T1000 (cell line): Measurements from ENCODE around the gene SERPINE2.

Source experiments
- DNase-seq: peaks from one replicate; lab custom pipeline; 2025; ENCODE audit warnings: mixed read lengths; lab: John Stamatoyannopoulos, UW

The SERPINE2 gene

DNA sequence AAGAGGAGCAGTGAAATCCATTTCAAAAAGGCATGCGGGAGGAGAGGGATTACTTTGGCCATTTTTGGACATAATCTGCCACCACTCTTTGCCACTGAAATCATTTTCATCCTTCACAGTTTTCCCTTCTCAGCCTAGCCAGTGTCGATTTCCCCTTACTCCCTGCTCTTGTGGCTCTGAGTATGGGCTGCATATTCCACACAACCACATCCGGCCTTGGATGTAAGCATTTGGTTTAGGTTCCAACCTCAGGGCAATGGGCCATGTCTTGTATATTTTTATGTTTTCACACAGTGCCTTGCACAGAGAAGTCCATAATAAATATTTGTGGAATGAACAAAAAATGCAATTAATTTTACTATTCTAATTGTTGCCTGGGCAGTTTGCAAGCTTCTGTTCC, 7.7 kb upstream of the SERPINE2 start:
- DNase-seq = no peak

DNA sequence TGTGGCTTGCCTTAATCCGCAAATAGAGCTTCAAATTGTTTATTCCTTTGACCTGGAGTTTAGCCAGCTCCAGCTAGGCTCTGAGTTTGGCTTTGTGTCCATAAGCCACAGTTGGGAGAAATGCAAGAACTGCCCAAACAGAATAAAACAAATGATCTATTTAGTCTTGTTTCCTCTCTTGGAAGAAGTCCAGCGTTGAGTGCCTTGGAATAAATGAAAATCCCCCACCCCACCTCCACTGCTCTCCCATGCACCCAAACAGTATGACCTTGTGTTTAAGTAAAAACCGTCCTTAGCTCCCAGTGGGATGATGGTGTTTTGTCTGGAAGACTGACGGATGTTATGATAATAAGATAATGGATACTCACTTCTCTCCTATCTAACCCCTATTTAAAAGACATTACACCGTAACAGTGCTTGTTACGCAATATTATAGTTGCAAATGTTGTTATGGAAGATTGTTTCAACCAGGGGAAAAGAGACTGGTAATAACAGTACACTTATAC, 3.2 kb upstream of the SERPINE2 start:
- no peak for DNase-seq

DNA sequence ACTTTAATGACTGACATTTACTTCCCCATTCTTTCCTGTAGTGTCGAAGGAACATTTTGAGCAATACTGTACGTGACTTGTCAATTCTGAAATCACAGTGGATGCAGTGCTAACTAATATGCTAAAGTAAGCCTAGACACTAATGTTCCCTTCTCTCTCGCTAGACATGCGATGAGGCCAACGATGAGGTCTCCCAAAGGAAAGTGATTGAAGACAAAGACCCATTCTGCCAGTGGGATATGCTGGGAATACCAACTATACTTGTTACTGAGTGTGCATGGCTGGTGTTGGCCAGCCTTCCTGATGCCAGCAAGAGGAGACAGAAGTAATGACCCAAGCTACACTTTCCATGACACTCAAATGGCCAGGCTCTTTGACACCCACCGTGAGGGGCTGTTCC, 2.5 kb upstream of the SERPINE2 start:
- DNase-seq = no peak

DNA sequence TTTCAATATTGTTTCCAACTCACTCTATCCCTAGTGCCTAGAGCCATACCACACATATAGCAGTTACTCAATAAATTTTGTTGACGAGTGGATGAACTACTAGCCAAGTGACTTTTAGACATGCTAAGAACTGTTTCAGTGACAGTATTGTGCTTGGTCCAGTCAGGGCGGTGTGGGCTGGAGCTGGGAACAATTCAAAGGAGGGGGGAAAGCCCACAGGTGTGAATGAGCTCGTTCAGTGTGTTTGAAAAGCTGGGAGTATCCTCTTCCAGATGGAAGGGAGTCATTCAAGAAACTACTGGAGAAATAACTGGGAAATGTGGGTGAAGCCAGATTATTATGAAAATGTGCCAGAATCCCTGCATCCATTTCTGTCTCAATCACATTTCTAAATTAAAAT, 1.7 kb upstream of the SERPINE2 start:
- DNase-seq = no peak

DNA sequence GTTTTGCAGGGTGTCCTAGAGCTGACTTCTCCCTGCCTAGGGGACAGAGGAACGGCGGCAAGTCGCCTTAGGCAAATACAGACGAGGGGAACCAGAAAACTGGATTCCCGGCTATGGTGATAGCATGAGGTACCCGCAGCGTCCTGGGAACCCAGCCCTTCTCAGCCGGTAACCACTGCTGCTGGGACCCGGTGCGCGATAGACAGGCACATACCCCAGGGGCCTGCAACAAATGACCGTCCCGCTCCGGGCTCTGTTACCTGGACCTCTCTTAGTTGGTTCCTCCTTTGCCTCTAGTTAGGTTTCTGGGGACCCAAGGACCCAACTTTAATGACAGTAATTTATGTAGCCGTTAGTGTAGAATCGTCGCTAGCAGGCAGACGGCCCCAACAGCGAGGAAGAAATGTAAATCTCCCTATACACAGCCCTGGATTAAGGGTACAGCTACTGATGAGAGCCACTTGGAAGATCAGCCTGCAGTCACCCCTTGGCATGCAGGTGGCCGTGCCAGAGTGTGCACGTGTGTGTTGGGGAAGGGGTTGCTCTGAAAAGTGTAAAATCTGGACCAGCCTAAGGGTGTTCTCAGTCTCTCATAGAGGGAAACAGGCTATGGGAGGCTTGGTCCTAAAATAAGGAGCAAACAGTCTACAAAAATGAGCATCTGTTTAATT, 819 bp upstream of the SERPINE2 start:
- DNase-seq = no peak

DNA sequence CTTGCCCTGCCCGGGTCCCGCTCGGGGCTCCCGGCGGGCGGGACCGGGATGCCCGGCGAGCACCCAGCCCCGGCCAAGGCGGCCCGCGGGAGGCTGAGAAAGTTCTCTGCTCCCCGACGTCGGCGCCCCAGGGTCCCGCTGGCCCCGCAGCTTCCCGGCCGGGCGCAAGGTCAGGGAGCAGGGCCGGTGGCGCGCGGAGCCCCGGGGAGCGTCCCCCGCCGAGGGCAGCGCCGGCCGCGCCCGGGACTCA, 331 bp downstream of the SERPINE2 start:
- no peak for DNase-seq

DNA sequence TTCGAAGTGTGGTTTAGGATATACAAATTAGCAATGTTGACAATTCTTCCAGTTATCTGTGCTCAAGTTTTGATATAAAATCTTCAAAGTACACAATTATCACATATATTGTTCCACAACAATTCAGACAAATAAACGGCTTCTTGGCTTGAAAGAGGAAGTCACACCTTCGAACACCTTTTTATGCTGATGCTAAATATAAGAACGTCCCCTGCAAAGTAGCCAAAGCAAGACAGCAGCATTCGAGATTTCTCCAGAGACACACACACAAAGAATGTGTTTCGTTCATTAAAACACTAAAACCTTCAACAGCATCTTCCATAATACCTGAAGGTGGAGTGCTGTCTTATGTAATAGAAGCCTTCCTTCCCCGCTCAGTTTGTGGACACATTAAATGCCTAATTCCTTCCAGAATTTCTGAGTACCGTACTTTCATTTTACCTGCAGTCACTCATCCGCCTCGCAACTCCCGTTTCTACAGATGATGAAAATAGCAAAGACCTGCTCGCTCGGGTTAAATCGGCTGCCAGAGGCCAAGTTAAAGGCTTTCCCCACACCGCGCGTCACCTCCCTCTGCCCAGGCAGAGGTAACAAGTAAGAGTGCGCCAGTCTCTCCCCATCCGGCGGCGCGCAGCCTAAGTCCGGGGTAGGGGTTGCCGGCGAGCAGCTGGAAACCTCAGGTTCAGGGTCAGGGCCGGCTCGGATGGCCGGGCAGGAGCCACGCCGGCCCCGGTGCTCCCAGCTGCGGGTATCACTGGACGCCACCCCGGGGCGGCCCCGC, 847 bp downstream of the SERPINE2 start:
- no peak for DNase-seq

DNA sequence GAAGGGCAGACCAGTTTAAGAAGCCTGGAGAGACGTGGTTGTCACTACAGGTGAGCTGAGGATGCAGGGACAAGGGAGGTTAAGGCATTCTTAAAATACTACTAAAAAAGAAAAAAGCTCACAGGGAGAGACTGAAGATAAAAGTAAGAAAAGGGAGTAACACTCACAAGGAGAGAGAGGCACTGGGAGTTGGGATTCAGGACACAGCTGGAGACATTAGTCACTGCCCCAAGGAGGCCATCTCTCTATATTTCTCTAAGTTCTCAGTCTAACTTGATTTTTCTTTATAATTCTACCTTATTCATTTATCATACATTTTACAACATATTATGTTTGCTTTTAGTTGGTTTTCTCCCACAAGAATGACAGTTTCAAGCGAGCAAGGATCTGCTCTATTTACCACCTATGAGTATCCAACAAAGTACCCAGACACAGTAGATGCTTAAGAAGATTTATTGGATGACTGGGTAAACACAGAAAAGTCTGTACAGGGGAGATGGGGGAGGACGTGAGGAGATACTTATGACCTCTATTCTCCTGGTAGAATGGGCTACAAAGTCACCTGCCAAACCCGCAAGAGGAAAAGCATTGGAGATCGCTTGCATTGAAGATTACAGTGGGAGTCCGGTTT, 2.2 kb downstream of the SERPINE2 start:
- no peak for DNase-seq

DNA sequence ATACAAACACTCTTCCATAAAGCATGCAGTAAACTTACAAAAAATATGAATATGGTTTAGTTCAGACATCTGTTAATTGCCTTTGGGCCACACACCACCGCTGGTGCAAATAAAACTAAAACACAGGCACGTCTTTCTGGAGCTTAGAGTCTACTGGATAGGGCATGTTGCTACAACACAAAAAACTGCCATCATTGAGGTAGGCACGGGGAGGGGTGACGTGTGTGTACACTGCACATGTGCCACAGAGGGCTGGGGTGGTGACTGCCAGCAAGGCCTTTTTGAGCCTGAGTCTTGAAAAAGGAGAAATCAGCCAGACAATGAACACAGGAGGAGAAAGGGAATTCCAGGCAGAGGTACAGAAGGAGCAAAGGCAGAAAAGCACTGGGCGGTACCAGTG, 5.1 kb downstream of the SERPINE2 start:
- DNase-seq = no peak

DNA sequence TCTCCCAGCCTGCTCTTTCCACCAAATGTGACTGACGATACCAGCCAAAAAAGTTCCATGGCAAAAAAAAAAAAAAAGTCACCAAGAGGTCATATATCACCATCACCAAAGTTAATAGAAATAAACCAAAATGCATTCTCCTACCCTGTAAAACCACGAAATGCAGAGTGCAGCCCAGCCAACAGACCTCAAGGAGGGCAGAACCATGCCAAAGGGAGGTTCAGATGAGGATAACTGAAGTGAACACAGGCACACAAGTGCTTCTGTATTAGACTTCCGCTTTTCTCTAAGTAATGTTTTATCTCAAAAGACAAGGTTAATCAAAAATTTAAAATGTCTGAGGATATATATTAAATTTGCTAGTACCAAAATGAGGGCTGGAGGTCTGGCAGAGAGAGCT, 5.5 kb downstream of the SERPINE2 start:
- no peak for DNase-seq

DNA sequence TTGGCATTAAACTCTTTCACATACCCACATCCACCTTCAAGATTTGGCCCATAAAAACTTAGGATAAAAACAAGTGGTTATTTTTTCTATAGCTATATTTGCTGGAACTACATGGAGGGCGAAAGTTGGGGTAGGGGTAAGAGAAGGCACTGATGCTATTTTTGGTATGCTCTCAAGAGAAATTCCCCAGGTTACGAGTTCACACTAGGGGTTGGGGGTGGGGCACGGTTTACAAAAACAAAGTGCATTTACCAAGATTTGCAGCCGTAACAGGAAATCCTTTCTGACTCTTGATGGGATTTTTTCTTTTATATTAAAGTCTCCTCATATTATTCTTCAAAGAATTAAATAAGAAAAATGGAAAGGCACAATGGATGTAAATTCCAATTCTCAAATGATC, 6.8 kb downstream of the SERPINE2 start:
- no peak for DNase-seq

DNA sequence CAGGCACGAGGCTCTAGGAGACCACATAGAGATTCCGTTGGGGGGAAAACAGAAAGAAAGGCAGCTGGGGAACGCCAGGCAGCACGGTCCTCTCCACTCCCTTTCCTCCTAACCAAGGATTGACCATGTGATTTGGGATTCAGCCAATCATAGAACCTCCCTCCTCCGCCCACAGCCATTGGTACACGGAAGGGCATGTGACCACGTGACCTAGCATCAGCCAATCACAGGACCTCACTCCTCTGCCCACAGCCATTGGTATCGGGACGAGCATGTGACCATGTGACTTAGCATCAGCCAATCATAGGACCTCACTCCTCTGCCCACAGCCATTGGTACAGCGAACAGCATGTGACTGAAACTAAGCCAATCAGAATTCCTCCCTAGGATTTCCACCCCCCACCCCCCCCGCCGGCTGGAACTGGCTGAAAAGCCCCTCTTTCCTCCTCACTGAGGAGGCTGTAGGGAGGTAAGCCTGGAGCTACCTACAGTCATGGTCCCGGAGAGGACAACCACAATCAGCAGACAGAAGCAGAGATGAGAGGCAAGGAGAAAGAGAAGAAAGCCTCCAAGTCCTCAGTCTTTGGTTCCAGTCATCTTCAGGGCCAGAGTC, 7.6 kb downstream of the SERPINE2 start:
- no peak for DNase-seq

DNA sequence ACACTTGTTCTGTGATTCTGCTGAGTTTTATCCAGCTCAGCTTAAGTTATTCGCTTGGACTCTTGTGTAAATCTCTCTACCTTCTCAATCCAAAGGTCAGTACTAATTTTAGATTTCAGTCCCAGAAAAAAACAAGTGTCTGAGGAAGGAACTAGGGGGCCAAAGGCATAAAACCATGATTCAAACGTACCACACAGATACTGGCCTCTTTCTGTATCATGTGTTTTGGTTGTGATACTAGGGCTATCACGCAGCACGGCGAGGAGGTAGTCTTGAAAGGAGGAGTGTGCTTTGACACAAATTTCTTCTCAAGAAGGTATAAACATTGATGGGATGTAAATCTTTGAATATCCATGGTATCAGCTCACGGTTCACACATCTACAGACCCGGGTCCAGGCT, 8.3 kb downstream of the SERPINE2 start:
- DNase-seq = no peak

DNA sequence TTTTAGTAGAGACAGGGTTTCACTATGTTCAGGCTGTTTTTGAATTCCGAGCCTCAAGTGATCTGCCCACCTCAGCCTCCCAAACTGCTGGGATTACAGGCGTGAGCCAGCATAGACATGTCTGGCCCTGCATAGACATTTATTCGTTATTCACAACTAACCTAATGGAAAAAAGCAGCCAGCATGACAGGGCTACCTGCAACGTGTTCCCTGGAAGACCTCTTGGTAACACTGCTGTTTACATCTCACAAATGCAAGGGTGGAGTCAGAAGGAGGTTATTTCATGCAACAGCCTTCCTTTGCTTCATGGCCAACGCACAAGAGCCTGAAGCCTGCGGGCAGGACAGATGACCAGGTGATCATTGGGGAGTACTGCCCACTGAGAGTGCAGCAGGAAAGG, 9.2 kb downstream of the SERPINE2 start:
- DNase-seq = no peak

DNA sequence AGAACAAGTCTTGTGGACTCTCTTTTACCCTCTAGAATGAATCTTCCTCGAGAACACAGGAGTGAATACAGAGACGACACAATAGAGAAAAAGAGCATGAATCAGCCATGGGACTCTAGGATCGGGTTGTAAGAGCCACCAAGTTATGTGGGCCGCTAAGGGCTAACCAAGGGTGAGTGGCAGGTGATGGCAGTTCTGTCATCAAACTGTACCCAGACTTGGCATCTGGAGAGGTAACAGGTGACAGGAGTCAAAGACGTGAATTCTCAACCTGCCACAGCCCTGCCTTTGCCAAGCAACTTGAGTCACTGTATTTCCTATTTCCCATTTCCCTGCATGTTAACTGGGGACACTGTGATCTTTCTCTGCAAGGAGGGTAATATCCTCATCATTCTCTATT, 11.2 kb downstream of the SERPINE2 start:
- DNase-seq = no peak

DNA sequence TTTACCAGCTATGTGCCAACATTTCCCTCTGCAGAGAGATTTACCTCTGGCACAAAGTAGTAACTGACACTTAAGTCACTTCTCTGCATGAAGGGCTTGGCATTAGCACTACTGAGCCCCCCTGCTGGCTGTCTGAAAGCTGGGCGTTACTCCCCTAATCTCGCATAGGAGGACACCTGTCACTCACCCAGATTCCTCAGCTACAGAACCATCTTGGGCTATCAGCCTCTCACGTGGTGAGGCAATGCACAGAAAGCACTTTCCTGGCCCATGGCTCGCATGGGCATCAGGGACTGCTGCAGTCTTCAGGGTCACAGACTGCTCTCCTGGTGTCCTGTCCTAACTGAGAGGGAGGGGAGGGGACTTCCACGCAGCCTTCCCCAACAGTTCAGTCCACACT, 12.0 kb downstream of the SERPINE2 start:
- DNase-seq = no peak

DNA sequence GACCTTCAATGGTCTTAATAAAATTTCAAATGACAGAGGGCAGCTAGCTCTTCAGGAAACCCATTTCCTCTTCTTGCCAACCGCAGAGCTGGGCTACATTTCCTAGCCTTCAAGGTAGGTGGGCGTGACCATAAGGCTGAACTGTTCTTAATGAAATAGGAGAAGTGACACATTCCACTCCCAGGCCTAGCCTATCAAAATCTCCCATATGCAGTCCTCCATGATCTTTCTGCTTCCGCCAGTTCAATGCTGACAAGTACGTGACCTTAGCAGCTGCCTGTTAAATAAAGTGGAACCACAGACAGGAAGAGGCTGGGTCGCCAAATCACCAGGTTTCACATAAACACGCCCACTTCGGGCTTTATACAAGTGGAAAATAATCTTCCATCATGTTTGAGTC, 13.2 kb downstream of the SERPINE2 start:
- no peak for DNase-seq

DNA sequence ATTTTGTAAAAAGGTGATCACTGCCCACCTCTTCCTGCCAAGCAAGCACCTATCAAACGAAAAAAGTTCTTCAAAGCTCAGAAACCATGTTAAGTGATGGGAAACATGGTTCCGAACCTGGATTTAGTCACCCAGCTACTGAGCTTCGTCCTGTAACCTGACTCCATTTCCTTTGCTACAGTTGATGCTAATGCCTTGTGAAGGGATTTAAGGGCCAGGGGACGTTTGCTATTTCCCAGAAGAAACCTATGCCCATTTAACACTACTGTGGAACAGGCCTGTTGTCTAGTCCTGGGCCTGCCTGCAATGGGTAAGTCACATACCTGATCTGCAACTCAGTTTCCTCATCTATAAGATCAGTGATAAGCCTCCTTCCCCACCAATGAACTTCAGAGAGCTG, 14.8 kb downstream of the SERPINE2 start:
- no peak for DNase-seq

DNA sequence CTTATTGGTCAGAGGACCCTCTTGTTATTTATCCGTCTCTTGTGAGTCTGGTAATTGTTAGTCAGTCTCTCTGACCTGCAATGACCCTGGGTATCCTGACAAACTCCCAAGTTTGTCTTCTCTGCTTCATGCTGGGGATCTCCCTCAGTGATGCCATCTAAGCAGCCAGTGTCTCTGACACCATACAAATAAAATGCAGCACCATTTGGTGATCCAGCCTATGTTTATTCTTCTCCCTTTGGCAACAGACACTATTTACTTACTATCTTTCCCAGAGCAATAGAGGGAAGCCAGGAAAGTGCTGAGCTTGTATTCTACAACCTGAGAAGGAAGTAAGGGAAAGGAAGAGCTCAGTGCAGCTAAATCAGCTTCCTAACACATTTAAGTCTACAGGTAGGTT, 15.9 kb downstream of the SERPINE2 start:
- no peak for DNase-seq

DNA sequence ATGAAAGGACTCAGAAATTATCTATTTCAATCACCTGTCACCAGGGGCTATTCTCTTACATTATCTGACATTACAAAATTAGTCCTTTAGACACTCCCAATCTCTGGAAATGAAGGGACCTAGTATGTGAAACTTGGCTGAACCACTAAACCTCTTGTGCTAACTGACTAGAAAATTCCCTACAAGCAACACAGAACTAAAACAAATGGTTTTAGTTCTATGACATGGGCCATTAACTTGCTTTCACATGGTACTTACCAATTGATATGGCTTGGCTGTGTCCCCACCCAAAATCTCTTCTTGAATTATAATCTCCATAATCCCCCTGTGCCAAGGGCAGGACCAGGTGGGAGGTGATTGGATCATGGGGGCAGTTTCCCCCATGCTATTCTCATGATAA, 16.6 kb downstream of the SERPINE2 start:
- no peak for DNase-seq

DNA sequence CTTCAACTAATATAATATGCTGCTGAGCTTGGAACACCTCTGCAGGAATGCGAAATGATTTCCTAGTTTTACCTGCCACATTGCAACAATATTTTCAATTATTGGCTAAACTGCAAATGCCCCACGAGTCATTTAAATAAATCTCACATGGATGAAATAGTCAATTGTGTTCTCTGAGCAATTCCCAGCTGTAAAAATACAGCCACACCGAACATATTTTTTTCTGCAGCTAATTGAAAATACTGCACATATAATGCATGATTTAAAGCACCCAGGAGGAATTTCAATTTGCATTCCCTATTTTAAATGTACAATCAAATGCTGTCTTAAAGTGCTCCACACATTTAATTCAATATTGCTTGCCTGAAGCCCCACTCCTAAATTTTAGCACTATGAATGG, 18.6 kb downstream of the SERPINE2 start:
- DNase-seq = no peak

DNA sequence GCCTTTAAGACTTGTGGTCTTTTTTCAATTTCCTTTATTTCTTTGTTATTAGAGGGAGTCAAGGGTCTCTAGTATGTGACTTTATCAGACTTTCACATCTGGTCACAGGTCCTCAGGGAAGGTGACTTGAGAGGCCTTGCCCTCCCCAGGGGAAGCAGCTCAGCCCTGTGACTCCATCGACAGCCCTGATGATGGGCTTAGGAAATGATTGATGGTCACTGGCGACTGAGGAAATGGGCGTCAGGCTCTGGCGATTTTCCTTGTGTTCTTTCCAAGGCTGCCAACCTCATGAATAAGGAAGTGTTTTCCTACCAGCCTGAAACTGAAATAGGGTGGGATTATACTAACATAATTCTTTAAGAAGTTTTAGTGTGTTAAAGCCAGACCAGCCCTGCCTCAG, 21.1 kb downstream of the SERPINE2 start:
- no peak for DNase-seq

DNA sequence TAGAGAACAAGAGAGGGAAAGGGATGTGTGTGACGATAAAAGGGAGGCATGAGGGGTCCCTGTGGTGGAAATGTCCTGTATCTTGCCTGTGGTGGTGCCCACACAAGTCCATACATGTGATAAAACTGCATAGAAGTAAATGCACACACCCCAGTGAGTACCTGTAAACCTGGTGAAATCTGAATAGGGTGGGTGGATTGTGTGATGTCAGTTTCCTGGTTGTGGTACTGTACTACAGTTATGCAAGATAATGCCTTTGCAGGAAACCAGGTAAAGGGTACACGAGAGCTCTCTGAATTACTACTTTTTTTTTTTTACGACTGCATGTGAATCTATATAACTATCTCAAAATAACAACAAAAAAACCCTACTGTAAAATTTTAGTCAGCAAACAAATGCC, 22.1 kb downstream of the SERPINE2 start:
- DNase-seq = no peak
